ENCODE results near the gene FGF18.

- TF ChIP-seq CTCF (IDR thresholded peaks at IDR 0.05): no peak
- no peak for TF ChIP-seq POLR2A (IDR thresholded peaks at IDR 0.05)
Observed at GRCh38 chr5:171441246-171441791, 21.9 kb downstream of the FGF18 start.
